ENCODE data around the gene HMGN2.

GRCh38 chr1:26518355-26518754 is 46.1 kb downstream of the HMGN2 start:
- no peak for TF ChIP-seq CTCF (optimal IDR thresholded peaks at IDR 0.05 in 1 of 3, IDR thresholded peaks at IDR 0.05 in 1 of 3, conservative IDR thresholded peaks at IDR 0.05 in 1 of 3; ENCODE audit: extremely low read depth in 1 of 3, insufficient read depth in 2 of 3, low read length in 3 of 3)
- no peak for TF ChIP-seq EZH2 (IDR thresholded peaks at IDR 0.05; ENCODE audit: low read length)
